GM12864 (cell line): Measurements from ENCODE around the gene TTL.
"Not testable (repeated sequence)": the region's sequence is repeated elsewhere in the genome, so short reads cannot be mapped to it uniquely, and the experiment has no call there.

Source experiments
- DNase-seq: peaks from one replicate; pipeline ENCODE4 v3.0.0-alpha.2; 2011; ENCODE audit warnings: low read depth
- H3K4me3 ChIP-seq: 2 replicates; pipeline ENCODE4 v1.5.1; 2011; ENCODE audit warnings: mild to moderate bottlenecking, low read depth, low read length, control low read depth
- TF ChIP-seq, protein P1 (sequence below): IDR thresholded peaks from 2 replicates; pipeline ENCODE4 v1.5.1; 2011; ENCODE audit warnings: low read depth, mild to moderate bottlenecking, moderate library complexity, low read length, control low read depth, inconsistent platforms; ENCODE audit errors: missing control alignments

TTL gene

DNA sequence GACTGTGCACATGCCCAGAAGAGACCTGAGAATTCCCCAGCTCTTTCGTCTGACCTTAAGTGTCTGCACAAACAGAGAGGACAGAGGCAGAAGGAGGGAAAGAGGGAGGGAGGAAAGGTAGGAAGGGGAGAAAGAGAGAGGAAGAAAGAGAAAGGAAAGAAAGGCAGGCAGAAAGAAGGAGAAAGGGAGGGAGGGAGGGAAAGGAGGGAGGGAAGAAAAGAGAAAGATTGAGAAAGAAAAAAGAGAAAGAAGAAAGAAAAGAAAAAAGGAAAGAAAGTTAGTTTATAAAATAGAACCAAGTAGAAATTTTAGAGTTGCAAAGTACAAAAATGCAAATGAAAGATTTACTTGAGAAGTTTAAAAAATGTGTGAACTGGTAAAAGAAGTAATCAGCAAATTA is 52.9 kb downstream of the TTL start:
- TF ChIP-seq, protein P1, sequence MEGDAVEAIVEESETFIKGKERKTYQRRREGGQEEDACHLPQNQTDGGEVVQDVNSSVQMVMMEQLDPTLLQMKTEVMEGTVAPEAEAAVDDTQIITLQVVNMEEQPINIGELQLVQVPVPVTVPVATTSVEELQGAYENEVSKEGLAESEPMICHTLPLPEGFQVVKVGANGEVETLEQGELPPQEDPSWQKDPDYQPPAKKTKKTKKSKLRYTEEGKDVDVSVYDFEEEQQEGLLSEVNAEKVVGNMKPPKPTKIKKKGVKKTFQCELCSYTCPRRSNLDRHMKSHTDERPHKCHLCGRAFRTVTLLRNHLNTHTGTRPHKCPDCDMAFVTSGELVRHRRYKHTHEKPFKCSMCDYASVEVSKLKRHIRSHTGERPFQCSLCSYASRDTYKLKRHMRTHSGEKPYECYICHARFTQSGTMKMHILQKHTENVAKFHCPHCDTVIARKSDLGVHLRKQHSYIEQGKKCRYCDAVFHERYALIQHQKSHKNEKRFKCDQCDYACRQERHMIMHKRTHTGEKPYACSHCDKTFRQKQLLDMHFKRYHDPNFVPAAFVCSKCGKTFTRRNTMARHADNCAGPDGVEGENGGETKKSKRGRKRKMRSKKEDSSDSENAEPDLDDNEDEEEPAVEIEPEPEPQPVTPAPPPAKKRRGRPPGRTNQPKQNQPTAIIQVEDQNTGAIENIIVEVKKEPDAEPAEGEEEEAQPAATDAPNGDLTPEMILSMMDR, result no peak
- no peak overlapping the region for H3K4me3 ChIP-seq
- DNase-seq, result no peak

DNA sequence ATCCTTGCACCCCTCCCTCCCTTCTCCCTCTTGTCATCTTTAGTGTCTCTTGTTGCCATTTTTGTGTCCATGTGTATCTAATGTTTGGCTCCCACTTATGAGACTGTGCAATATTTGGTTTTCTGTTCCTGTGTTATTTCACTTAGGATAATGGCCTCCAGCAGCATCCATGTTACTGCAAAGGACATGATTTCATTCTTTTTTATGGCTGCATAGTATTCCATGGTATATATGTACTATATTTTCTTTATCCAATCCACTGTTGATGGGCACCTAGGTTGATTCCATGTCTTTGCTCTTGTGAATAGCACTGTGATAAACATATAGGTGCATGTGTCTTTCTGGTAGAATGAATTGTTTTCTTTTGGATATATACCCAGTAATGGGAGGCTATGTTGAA is 54.7 kb downstream of the TTL start:
- not testable (repeated sequence) for DNase-seq, H3K4me3 ChIP-seq

DNA sequence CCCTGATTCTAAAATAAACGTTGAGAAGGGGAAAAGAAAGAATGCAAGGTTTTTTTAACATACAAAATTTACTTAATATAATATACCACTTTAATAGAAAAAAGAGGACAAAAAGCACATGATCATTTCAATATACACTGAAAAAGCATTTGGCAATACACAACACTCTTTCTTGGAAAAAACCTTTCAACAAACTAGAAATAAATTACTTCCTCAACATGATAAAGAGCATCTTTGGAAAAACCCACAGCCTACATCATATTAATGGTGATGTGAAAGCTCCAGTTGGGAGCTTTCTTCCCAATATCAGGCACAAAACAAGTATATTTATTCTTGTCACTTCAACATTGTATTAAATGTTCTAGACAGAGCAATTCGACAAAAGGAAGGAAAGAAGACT is 57.4 kb downstream of the TTL start:
- TF ChIP-seq, protein P1, result no peak
- DNase-seq, result no peak
- H3K4me3 ChIP-seq, result no peak overlapping the region

DNA sequence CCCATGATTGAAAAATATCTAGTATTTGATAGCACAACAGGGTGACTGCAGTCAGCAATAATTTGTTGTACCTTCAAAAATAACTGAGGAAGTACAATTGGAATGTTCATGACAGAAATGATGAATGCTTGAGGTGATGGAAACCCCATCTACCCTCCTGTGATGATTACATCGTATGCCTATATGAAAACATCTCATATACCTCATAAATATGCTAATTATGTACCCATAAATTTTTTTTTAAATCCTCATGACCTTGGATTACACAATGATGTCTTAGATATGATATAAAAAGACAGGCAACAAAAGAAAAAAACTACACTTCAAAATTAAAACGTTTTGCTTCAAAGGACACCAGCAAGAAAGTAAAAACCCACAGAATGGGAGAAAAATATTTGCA is 59.0 kb downstream of the TTL start:
- TF ChIP-seq, protein P1, result no peak

DNA sequence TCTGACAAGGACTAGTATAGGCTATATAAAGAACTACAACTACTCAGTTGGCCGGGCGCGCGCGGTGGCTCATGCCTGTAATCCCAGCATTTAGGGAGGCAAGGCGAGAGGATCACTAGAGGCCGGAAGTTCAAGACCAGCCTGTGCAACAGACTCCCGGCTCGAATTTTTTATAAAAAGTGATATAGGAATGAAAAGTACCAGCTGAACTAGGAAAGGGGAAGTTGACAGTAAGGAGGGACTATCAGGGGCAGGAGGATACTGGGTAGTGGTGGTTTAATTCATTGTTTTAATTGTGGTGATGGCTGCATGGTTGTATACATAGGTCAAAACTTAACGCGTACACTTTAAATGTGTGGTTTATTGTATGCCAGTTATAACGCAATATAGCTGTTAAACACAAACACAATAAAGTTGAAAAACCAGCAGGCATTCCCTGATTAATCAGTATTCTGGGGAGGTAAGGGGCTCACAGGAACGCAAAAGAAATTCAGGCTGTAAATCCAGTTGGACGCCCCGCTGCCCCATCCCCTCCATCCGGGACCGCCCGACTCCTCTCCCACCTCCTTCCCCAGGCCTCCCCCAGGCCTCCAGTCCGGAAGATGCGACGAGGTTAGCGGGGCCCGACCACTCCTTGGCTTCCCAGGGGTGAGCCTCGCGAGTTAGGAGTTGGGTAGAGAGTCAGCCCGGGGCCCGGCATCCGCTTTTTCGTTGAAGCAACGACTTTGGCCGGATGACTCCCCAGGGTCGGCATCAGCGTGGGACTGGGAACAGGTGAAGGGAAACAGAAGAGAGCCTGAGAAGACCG is 59.6 kb downstream of the TTL start:
- TF ChIP-seq, protein P1, result no peak
- peak overlapping the region; percentile 95 for H3K4me3 ChIP-seq
- DNase-seq, result no peak

More for the DNA sequence above, 59.0 kb downstream of the TTL start:
- DNase-seq, result no peak
- H3K4me3 ChIP-seq, result peak overlapping the region; percentile 95; the same call in 1 of the 2 replicates

DNA sequence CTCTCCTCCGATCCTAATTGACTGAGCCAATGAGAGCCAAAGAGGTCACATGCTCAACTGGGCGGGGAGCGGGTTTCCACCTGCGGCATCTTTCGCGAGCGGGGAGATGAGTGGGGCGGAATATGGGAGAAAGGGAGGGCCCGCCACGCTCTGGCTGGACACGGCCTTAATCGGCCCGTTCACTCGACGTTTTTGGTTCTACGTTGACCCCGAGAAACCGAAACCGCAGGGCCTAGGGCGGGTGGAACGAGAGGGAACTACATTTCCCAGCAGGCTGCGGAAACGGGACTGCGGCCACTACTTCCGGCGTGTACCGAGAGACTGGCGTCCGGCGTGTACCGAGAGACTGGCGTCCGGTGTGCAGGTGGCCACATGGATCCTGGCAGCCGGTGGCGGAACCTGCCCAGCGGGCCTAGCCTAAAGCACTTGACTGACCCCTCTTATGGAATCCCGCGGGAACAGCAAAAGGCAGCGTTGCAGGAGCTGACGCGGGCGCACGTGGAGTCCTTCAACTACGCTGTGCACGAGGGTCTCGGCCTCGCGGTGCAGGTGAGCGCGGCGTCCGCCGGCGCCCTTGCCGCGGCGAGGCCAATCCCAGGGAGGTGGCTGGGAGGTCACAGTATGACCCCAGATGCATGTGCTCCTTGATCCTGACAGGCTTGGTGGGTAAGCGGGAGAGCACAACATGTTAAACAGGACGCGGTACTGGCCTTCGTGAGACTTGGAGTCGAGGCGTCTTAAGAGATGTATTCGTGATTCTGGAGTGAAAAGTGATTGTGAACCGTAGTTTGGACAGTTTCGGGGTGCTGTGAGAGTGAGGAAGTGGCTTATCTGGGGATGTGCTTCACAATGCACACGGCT is 60.4 kb downstream of the TTL start, which contains the start of gene POLR1B:
TSS of gene POLR1B (plus strand) at position 343 of the 861 bp plus-strand sequence. CDS start at position 373, 30 bp downstream.
- TF ChIP-seq, protein P1, result no peak
- peak within 1 kb of the TSS; percentile 95 for H3K4me3 ChIP-seq
- DNase-seq, result peak; percentile 64

DNA sequence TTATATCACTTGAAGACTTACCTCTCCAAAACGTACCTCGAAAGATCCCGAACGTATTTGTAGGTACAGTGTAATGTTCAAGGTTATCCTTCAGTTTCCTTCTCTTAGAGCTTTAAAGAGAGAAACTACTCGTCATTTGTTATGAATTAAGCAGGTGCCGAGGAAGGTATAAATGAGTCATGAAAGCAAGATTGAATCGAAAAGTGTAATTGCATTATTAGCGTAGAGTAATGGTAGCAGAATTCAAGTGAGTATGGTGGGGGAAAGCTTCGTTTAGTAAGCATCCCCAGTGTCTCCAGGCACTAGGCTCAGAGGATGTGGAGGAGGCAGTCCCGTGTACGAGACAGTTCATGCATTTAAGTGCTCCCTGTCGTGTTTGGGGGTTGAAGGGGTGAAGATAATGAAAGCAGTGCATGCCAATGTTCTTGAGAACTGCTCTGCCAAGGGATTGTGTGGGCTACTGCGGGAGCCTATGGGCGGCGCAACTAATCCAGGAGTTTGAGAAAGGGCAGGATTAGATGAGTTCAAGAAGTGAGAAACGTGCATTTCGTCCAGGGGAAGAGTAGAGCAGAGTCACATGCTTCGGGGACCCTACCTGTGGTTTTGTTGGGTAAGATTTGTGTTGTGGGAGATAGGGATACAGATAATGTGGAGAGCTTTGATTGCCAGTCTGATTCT is 61.2 kb downstream of the TTL start:
- TF ChIP-seq, protein P1, result no peak
- peak overlapping the region; percentile 95 for H3K4me3 ChIP-seq
- no peak for DNase-seq
